Ishikawa (cell line): Measurements from ENCODE around the gene OTUD1.

Source experiments
- CEBPB ChIP-seq: IDR thresholded peaks from 2 replicates; pipeline ENCODE4 v1.6.1; 2012
- CREB1 ChIP-seq: IDR thresholded peaks from 2 replicates; pipeline ENCODE4 v1.6.1; 2012; ENCODE audit warnings: low read depth
- EGR1 ChIP-seq: IDR thresholded peaks from 2 replicates; pipeline ENCODE4 v1.6.1; 2012
- EP300 ChIP-seq: IDR thresholded peaks from 2 replicates; pipeline ENCODE4 v1.6.1; 2012; ENCODE audit warnings: borderline replicate concordance
- FOXM1 ChIP-seq: IDR thresholded peaks from 2 replicates; pipeline ENCODE4 v1.6.1; 2012; ENCODE audit warnings: low read depth, borderline replicate concordance
- NFIC ChIP-seq: IDR thresholded peaks from 2 replicates; pipeline ENCODE4 v1.6.1; 2012
- RAD21 ChIP-seq: IDR thresholded peaks from 2 replicates; pipeline ENCODE4 v1.6.1; 2012; ENCODE audit warnings: low read depth
- TAF1 ChIP-seq: IDR thresholded peaks from 2 replicates; pipeline ENCODE4 v1.6.1; 2012; ENCODE audit warnings: low read depth, mild to moderate bottlenecking
- TCF12 ChIP-seq: IDR thresholded peaks from 2 replicates; pipeline ENCODE4 v1.6.1; 2012; ENCODE audit warnings: low read depth
- TEAD4 ChIP-seq: IDR thresholded peaks from 2 replicates; pipeline ENCODE4 v1.6.1; 2012
- YY1 ChIP-seq: IDR thresholded peaks from 2 replicates; pipeline ENCODE4 v1.6.1; 2012; ENCODE audit warnings: low read depth
- ZBTB7A ChIP-seq: IDR thresholded peaks from 2 replicates; pipeline ENCODE4 v1.6.1; 2012; ENCODE audit warnings: low read depth
- TF ChIP-seq, protein P1 (sequence below): IDR thresholded peaks from 2 replicates; pipeline ENCODE4 v1.6.1; 2012; ENCODE audit warnings: low read depth, mild to moderate bottlenecking
- TF ChIP-seq, protein P2 (sequence below): IDR thresholded peaks from 2 replicates; pipeline ENCODE4 v1.6.1; 2012
- TF ChIP-seq, protein P3 (sequence below): IDR thresholded peaks from 2 replicates; pipeline ENCODE4 v1.6.1; 2012

OTUD1 gene

DNA sequence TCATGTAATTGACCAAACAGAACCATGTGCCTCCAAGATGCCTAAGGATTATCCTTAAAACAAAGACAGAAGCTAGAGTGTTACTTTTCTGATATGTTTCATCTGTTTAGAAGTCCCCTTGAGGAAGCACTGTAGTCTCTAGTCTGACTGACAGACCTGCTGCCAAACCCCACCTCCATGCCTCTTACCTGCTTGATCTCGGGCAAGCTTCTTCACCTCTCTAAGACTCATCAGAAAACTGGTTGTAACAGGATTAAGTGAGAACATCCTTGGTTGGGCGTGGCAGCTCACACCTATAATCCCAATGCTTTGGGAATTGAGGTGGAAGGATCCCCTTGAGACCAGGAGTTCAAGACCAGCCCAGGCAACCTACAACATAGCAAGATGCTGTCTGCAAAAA is 42.2 kb upstream of the OTUD1 start:
- no peak for TF ChIP-seq CREB1
- TF ChIP-seq EP300, result no peak
- no peak for TF ChIP-seq CEBPB
- TF ChIP-seq ZBTB7A, result no peak
- no peak for TF ChIP-seq TEAD4
- TF ChIP-seq, protein P1, sequence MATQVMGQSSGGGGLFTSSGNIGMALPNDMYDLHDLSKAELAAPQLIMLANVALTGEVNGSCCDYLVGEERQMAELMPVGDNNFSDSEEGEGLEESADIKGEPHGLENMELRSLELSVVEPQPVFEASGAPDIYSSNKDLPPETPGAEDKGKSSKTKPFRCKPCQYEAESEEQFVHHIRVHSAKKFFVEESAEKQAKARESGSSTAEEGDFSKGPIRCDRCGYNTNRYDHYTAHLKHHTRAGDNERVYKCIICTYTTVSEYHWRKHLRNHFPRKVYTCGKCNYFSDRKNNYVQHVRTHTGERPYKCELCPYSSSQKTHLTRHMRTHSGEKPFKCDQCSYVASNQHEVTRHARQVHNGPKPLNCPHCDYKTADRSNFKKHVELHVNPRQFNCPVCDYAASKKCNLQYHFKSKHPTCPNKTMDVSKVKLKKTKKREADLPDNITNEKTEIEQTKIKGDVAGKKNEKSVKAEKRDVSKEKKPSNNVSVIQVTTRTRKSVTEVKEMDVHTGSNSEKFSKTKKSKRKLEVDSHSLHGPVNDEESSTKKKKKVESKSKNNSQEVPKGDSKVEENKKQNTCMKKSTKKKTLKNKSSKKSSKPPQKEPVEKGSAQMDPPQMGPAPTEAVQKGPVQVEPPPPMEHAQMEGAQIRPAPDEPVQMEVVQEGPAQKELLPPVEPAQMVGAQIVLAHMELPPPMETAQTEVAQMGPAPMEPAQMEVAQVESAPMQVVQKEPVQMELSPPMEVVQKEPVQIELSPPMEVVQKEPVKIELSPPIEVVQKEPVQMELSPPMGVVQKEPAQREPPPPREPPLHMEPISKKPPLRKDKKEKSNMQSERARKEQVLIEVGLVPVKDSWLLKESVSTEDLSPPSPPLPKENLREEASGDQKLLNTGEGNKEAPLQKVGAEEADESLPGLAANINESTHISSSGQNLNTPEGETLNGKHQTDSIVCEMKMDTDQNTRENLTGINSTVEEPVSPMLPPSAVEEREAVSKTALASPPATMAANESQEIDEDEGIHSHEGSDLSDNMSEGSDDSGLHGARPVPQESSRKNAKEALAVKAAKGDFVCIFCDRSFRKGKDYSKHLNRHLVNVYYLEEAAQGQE, result no peak
- TF ChIP-seq, protein P2, sequence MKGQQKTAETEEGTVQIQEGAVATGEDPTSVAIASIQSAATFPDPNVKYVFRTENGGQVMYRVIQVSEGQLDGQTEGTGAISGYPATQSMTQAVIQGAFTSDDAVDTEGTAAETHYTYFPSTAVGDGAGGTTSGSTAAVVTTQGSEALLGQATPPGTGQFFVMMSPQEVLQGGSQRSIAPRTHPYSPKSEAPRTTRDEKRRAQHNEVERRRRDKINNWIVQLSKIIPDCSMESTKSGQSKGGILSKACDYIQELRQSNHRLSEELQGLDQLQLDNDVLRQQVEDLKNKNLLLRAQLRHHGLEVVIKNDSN, result no peak
- TF ChIP-seq RAD21, result no peak
- TF ChIP-seq NFIC, result no peak
- no peak for TF ChIP-seq TAF1
- TF ChIP-seq FOXM1, result no peak
- TF ChIP-seq TCF12, result no peak
- no peak for TF ChIP-seq YY1
- TF ChIP-seq, protein P3, sequence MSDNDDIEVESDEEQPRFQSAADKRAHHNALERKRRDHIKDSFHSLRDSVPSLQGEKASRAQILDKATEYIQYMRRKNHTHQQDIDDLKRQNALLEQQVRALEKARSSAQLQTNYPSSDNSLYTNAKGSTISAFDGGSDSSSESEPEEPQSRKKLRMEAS, result no peak
- TF ChIP-seq EGR1, result no peak

DNA sequence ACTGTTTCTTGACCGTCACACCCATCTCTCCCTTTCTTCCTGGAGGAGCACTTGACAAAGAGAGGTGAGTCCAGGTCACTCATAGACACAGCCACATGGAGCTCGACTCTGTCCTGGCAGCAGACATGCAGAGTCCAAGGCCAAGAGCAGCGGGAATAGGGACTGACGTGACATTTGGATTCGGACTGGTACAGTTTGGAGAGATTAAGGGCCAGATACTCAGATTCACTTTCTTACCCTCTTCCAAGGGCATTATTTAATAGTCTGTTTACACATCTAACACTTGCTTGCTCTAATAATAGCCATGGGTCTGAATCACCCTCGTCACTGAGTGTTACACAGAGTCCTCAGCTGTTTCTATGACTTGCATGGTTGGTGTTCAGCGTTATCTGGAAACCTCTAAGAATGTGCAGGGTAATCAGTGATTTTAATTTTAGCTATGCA is 39.2 kb upstream of the OTUD1 start:
- TF ChIP-seq CEBPB (no peak), FOXM1 (no peak), YY1 (no peak), RAD21 (no peak), EGR1 (no peak), TEAD4 (no peak), CREB1 (no peak), NFIC (no peak), ZBTB7A (no peak), TAF1 (no peak), TCF12 (no peak), EP300 (no peak)
- TF ChIP-seq, protein P1, result no peak
- TF ChIP-seq, protein P3, result no peak
- TF ChIP-seq, protein P2, result no peak

DNA sequence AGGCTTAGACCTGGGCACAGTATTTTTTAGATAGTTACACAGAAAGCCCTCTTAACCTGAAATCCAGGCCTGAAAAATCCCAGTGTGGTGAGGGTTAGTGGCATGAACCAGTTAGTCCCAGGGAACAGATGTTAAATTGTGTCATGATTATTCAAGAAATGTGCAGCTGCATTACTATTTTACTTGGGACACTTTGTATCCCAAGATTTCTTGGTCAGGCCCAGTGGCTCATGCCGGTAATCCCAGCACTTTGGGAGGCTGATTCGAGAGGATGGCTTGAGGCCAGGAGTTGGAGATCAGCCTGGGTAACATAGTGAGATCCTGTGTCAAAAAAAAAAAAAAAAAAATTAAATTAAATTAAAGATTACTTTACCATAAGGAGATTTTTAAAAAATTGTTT is 36.0 kb upstream of the OTUD1 start:
- TF ChIP-seq, protein P2, result no peak
- TF ChIP-seq FOXM1 (no peak), YY1 (no peak), TAF1 (no peak), CREB1 (no peak)

DNA sequence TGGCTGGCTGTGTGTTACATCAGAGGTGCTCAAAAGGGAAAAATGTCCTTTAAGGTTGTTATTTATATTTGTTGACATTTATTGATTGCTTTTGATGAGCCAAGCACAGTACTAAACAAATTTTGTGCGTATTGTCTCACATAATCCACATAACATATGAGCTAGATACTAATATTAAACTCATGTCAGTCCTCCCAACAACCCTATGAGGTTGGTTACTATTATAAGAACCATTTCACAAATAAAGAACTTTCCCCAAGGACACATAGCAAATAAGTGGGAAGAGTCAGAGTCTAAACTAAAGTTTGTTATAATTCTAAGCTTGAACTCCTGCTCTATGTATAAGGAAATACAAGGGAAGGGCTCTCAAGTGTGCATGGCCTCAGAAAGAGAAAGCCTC is 35.6 kb upstream of the OTUD1 start:
- TF ChIP-seq, protein P2, result no peak
- TF ChIP-seq ZBTB7A (no peak), EGR1 (no peak), FOXM1 (no peak), RAD21 (no peak), TAF1 (no peak), YY1 (no peak), CEBPB (no peak), CREB1 (no peak), TCF12 (no peak), NFIC (no peak), EP300 (no peak), TEAD4 (no peak)
- TF ChIP-seq, protein P1, result no peak
- TF ChIP-seq, protein P3, result no peak
